Endothelial cell of umbilical vein (primary cell): ENCODE results near the gene MAGI1. TPM values are rescaled to one million over a fixed set of nuclear protein-coding genes. Genes with fewer than 3 reads are reported as not detected.

Experiments used
- BruUV-seq: library from RNA; stranded (reverse); fragments of 400-500 nt; replicated peaks from 2 replicates; lab custom pipeline; 2021; lab: Mats Ljungman, UMichigan
- CTCF ChIA-PET: fragments of 300-600, 350-600 bp; sonication (Branson Sonifier 250); formaldehyde crosslinking; loops from one replicate; lab custom pipeline; 2021; ENCODE audit warnings: antibody characterized with exemption, inconsistent platforms; lab: Charles Lee
- POLR2A ChIA-PET: fragments of 300-600, 350-600 bp; sonication (Branson Sonifier 250); formaldehyde crosslinking; loops from one replicate; lab custom pipeline; 2021; ENCODE audit warnings: antibody characterized with exemption, inconsistent platforms; lab: Charles Lee
- DNase-seq: peaks from one replicate; pipeline ENCODE4 v3.0.0-alpha.2; 2011; ENCODE audit warnings: low read depth, low spot score
- FAIRE-seq: peaks from 2 replicates; lab custom pipeline; 2011; peaks lifted over from hg19 to GRCh38; lab: Jason Lieb, UNC
- H2AFZ ChIP-seq: 2 replicates; pipeline ENCODE4 v1.6.0; 2012; ENCODE audit warnings: low read depth, low read length, control low read depth, inconsistent platforms
- H3K27ac ChIP-seq: 2 replicates; pipeline ENCODE4 v1.5.1; 2011; ENCODE audit warnings: low read depth, mild to moderate bottlenecking, control low read depth, low read length, moderate library complexity; ENCODE audit not compliant: insufficient read depth
- H3K27me3 ChIP-seq, 2 experiments: 2 replicates each; pipeline versions ENCODE4 v1.6.0 to v1.6.1; 2011; ENCODE audit warnings: low read length in 2 of 2, mixed read lengths in 1 of 2; ENCODE audit not compliant: control insufficient read depth in 2 of 2, insufficient read depth in 2 of 2
- H3K36me3 ChIP-seq, 2 experiments: 2 replicates in 1 of 2; 3 replicates in 1 of 2; pipeline ENCODE4 v1.5.1; 2011; ENCODE audit warnings: low read length in 2 of 2, mild to moderate bottlenecking in 1 of 2, moderate library complexity in 1 of 2; ENCODE audit not compliant: control insufficient read depth in 2 of 2, insufficient read depth in 2 of 2; ENCODE audit errors: extremely low read depth in 1 of 2
- H3K4me1 ChIP-seq: 3 replicates; pipeline ENCODE4 v1.5.1; 2011; ENCODE audit warnings: mild to moderate bottlenecking, low read length; ENCODE audit not compliant: control insufficient read depth, insufficient read depth; ENCODE audit errors: extremely low read depth
- H3K4me2 ChIP-seq: 2 replicates; pipeline ENCODE4 v1.6.1; 2011; ENCODE audit warnings: low read length, control low read depth, mixed read lengths; ENCODE audit not compliant: insufficient read depth
- H3K4me3 ChIP-seq, 3 experiments: fragments of 200-600 bp in 1 of 3; sonication (generic), shearing (Covaris generic) in 1 of 3; replicated peaks in 1 of 3; 2 replicates each; pipeline ENCODE4 v1.5.1; 2011 to 2016; ENCODE audit warnings: control low read depth in 3 of 3, low read length in 3 of 3, mild to moderate bottlenecking in 2 of 3, inconsistent platforms in 1 of 3, low read depth in 1 of 3, moderate library complexity in 1 of 3; ENCODE audit not compliant: insufficient read depth in 1 of 3
- H3K79me2 ChIP-seq: 2 replicates; pipeline ENCODE4 v1.6.0; 2012; ENCODE audit warnings: low read length, inconsistent platforms; ENCODE audit not compliant: control insufficient read depth, insufficient read depth
- H3K9ac ChIP-seq: replicated peaks from 2 replicates; pipeline ENCODE3; 2011; ENCODE audit warnings: low read length, control low read depth; ENCODE audit not compliant: insufficient read depth; ENCODE audit errors: extremely low read depth
- H3K9me1 ChIP-seq: replicated peaks from 3 replicates; pipeline ENCODE4 v1.6.0; 2011; ENCODE audit warnings: mild to moderate bottlenecking, low read length; ENCODE audit not compliant: control insufficient read depth, insufficient read depth; ENCODE audit errors: extremely low read depth
- H3K9me3 ChIP-seq: replicated peaks from 2 replicates; pipeline ENCODE4 v1.5.1; 2012; ENCODE audit warnings: low read length, inconsistent platforms; ENCODE audit not compliant: control insufficient read depth, insufficient read depth
- H4K20me1 ChIP-seq: replicated peaks from 2 replicates; pipeline ENCODE3; 2011; ENCODE audit warnings: mild to moderate bottlenecking, low read length; ENCODE audit not compliant: control insufficient read depth, insufficient read depth; ENCODE audit errors: extremely low read depth
- FOS ChIP-seq: IDR thresholded peaks from 2 replicates; pipeline ENCODE4 v1.6.1; 2011; ENCODE audit warnings: mild to moderate bottlenecking, low read length, moderate library complexity, borderline replicate concordance; ENCODE audit not compliant: insufficient read depth
- MYC ChIP-seq: IDR thresholded peaks from one replicate; pipeline ENCODE4 v1.6.1; 2011; ENCODE audit warnings: mild to moderate bottlenecking, low read depth, low read length
- POLR2A ChIP-seq: IDR thresholded peaks from 2 replicates; pipeline ENCODE4 v1.6.1; 2012; ENCODE audit warnings: low read depth, mild to moderate bottlenecking, control low read depth, low read length
- POLR2AphosphoS5 ChIP-seq: IDR thresholded peaks from 2 replicates; pipeline ENCODE4 v1.6.1; 2012; ENCODE audit warnings: low read depth, mild to moderate bottlenecking, control low read depth, low read length, moderate library complexity; ENCODE audit not compliant: insufficient read depth
- dilution Hi-C: fragments of 300-500 bp; cut with MboI; formaldehyde crosslinking; loops from one replicate; pipeline ENCODE4 v1.15.0; 2019; ENCODE audit warnings: low sequenced_read_pairs; ENCODE audit not compliant: extremely low pct_ligation_motif_present
- intact Hi-C: fragments of 100-400 bp; cut with micrococcal nuclease; formaldehyde crosslinking; loops from one replicate; pipeline ENCODE4 v1.10.0; 2022
- polyA plus RNA-seq, 4 experiments: library from polyadenylated mRNA; depleted of rRNA in 3 of 4; stranded (reverse) in 3 of 4; unstranded in 1 of 4; fragments of >200 nt; gene quantifications; 2 replicates each; pipeline versions ENCODE4 v1.2.1 to v1.2.3, GENCODE V29; 2011 to 2012; ENCODE audit warnings: missing spikeins in 1 of 4
- total RNA-seq: library from RNA; stranded (reverse); gene quantifications from 2 replicates; pipeline ENCODE4 v1.2.3, GENCODE V29; 2021
- TF ChIP-seq, protein P1 (sequence below), 2 donors: IDR thresholded peaks; 1 replicate in 1 of 2; 2 replicates in 1 of 2; pipeline ENCODE4 v1.5.1; 2011; ENCODE audit warnings: low read length in 2 of 2, mild to moderate bottlenecking in 2 of 2, moderate library complexity in 2 of 2, control low read depth in 1 of 2, inconsistent platforms in 1 of 2, low read depth in 1 of 2; ENCODE audit not compliant: insufficient read depth in 1 of 2; ENCODE audit errors: extremely low read depth in 1 of 2

The MAGI1 gene
- total and polyA plus RNA-seq, 2 donors (not counting 3 experiments of a cell fraction or from before 2014, with no cell fraction given): 10.1 to 47.9 TPM

DNA sequence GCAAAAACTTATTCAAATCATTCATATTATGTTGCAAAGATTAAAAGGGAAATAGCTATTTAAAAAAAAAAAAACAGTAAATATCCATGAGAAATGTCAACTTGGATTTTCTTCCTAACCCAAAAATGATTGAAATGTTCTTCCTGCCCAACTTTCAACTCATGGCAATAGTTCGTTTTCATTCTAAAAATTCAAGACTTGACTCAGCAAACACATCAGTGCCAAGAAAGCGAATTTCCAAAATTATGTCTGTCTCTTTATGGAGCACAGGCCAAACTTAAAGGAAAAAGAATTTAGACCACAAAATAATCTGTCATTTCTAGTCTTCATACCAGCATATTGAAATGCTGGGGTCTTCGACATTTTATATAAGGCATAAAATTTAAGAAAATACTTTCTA is 63.7 kb downstream of the MAGI1 start:
- POLR2A ChIA-PET: no interaction called here
- no TSS peak for BruUV-seq

DNA sequence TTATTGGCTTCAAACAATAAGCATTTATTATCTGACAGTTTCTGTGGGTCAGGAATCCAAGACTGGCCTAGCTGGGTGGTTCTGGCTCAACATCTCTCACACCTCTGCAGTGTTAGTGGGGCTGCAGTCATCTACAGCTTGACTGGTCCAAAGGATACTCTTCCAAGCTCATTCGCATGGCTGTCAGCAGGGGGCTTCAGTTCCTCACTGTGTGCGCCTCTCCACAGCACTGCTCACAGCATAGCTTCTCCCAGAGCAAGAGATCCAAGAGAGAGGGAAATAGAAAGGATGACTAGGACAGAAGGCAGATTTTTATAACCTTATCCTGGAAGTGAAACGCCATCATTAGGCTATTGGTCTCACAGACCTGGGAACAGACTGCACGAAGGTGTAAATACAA is 64.2 kb downstream of the MAGI1 start:
- no peak overlapping the region for H3K9ac ChIP-seq
- no TSS peak for BruUV-seq
- ChIA-PET POLR2A (no interaction called here), CTCF (interaction anchor here (1.1 kb wide), 1 partner anchor 164 kb away, joined by 5 read pairs; no protein-coding TSS in a partner anchor)
- no peaks in the 10 kb centered on the region for H4K20me1 ChIP-seq
- peaks cover 9% of the 10 kb centered on the region for H3K4me1 ChIP-seq
- no peak overlapping the region for H3K27ac ChIP-seq
- dilution Hi-C loops (no loop called here), intact Hi-C loops (no loop called here)
- no peak overlapping the region for H3K4me3 ChIP-seq
- no peaks in the 10 kb centered on the region for H3K79me2 ChIP-seq
- no peak for TF ChIP-seq POLR2A
- TF ChIP-seq, protein P1, sequence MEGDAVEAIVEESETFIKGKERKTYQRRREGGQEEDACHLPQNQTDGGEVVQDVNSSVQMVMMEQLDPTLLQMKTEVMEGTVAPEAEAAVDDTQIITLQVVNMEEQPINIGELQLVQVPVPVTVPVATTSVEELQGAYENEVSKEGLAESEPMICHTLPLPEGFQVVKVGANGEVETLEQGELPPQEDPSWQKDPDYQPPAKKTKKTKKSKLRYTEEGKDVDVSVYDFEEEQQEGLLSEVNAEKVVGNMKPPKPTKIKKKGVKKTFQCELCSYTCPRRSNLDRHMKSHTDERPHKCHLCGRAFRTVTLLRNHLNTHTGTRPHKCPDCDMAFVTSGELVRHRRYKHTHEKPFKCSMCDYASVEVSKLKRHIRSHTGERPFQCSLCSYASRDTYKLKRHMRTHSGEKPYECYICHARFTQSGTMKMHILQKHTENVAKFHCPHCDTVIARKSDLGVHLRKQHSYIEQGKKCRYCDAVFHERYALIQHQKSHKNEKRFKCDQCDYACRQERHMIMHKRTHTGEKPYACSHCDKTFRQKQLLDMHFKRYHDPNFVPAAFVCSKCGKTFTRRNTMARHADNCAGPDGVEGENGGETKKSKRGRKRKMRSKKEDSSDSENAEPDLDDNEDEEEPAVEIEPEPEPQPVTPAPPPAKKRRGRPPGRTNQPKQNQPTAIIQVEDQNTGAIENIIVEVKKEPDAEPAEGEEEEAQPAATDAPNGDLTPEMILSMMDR (IDR thresholded peaks at IDR 0.05; ENCODE audit: extremely low read depth in 1 of 2, insufficient read depth in 1 of 2, low read depth in 1 of 2, low read length in 2 of 2): peak in 1 of 2 donors; percentile 6
- DNase-seq: no peak
- H3K9me1 ChIP-seq: no peaks in the 10 kb centered on the region
- no peaks in the 10 kb centered on the region for H3K9me3 ChIP-seq
- H3K36me3 ChIP-seq: no peaks in the 10 kb centered on the region
- no peaks in the 10 kb centered on the region for H3K27me3 ChIP-seq
- no peak overlapping the region for H2AFZ ChIP-seq
- FAIRE-seq: no peak
- H3K4me2 ChIP-seq: no peak overlapping the region

More for the DNA sequence above, 63.7 kb downstream of the MAGI1 start:
- no peak overlapping the region for H3K9ac ChIP-seq
- H3K27ac ChIP-seq: no peak overlapping the region
- no peak for DNase-seq
- no peaks in the 10 kb centered on the region for H4K20me1 ChIP-seq
- CTCF ChIA-PET: interaction anchor here (1.1 kb wide), 1 partner anchor 164 kb away, joined by 5 read pairs; no protein-coding TSS in a partner anchor
- no peaks in the 10 kb centered on the region for H3K9me3 ChIP-seq
- TF ChIP-seq MYC: no peak
- TF ChIP-seq, protein P1 (IDR thresholded peaks at IDR 0.05; ENCODE audit: extremely low read depth in 1 of 2, insufficient read depth in 1 of 2, low read depth in 1 of 2, low read length in 2 of 2): no peak
- TF ChIP-seq FOS: no peak
- no peak for TF ChIP-seq POLR2AphosphoS5
- no peaks in the 10 kb centered on the region for H3K79me2 ChIP-seq
- H2AFZ ChIP-seq: no peak overlapping the region
- peaks cover 15% of the 10 kb centered on the region for H3K4me1 ChIP-seq
- no peak overlapping the region for H3K4me2 ChIP-seq
- dilution Hi-C loops: no loop called here
- H3K27me3 ChIP-seq: no peaks in the 10 kb centered on the region
- no peaks in the 10 kb centered on the region for H3K9me1 ChIP-seq
- no peaks in the 10 kb centered on the region for H3K36me3 ChIP-seq
- intact Hi-C loops: no loop called here
- no peak overlapping the region for H3K4me3 ChIP-seq
- no peak for FAIRE-seq
